HG02938 (cell line): ENCODE results near the gene GLIPR2.
"Not testable (repeated sequence)": the region's sequence is repeated elsewhere in the genome, so short reads cannot be mapped to it uniquely, and the experiment has no call there.

Experiments used
- ATAC-seq: cut with Tn5 transposase; IDR thresholded peaks from one replicate; pipeline ENCODE4 v1.9.1; 2021; ENCODE audit warnings: mild to moderate bottlenecking, moderate library complexity; ENCODE audit not compliant: unreplicated experiment

Gene GLIPR2

DNA sequence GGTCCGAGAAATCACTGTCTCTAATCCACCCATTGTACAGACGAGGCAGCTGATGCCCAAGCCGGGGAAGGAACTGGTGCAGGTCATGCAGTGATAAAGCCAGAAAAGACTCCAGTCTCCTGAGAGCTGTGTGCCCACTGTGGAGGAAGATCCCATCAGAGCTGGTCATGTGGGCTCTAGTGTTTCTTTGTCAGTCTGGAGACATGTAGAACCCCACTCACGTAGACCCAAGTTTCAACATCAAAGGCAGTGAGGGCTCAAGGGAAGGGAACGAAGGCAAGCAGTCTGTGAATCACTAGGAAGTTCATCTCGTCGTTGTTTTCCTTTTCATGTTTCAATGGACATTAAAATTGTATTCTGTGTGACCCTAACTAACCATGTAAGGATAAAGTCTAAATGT is 14.6 kb upstream of the GLIPR2 start:
- no peak for ATAC-seq

DNA sequence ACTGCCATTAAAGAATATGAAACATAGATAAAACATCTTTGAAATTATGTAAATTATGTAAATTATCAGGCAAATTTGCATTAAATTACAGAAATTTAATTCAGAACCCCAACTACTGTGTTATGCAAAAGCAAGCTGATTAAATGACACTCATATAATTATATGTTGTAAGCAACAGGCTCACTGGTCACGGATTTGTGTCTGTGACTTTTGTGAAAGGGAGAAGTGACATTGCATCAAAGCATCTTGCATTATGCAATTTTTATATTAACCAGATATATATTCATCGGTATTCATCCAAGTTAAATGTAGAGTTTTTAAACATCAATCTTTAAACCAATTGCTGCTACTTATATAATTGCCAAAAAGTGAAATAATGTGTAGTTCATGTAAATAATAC is 13.0 kb upstream of the GLIPR2 start:
- ATAC-seq: no peak

DNA sequence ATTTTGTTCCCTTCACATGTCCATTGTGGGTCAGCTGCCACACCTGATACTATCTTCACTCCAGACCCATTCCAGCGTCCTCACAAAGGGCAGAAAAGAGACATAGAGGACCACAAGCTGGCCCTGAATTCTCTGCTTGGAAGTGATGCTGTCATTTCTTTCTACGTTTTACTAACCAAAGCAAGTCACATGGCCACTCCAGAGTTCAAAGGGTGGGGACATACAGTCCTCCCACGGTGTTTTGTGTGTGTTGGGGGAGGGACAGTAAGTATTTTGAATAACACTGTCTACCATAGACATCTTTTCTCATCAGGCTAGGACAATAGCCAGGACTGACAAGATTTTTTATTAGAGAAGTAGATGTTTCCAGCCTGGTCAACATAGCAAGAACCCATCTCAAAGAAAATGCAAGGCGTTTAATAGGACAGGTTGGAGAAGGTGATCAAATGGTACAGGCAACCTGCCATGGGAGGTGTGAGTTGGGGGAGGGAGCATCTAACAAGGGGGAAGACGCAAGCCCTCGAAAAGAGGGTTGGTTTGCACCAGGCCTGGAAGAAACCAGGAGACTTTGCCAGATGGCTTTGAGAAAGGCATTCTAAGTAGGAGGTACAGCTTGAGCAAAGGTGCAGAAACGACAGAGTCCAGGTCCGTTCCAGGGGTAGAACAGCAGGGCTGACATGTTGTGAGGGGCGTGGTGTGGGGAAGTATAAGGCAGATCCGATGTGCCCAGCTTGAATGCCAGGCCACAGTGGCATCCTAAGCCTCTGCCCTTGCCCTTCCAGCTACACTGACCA is 11.3 kb upstream of the GLIPR2 start:
- ATAC-seq: no peak

DNA sequence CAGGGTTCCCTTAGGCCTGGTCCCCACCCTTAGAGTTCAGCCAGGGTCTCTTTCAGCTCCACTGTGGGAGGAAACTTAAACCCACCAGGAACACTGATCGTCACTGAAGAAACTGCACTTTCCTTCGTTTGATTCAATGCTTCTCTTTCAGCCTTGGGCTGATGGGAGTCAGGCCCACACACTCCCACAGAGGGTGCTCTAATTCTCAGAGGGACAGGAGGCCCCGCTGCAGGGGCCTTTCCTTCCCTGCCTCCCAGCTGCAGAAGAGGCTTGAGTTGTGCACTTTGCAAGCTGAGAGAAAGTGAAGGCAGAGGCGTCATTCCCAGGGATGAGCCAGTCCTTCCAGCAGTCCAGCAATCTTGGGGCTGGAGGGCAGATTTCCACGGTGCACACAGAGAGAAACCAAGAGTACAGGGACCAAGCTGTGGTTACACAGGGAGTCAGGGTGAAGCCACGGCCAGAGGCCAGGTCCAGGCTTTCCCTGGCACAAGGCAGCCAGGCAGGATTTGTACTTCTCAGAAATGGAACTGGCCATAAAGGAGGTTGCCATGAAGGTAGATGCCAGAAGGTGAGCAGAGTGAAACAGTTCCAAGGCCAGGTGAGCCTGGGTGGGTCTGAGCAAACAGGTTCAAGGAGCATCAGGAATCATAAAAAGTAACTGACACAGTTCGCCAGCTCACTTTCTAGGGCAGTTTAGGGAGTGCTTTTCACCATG is 10.4 kb upstream of the GLIPR2 start:
- ATAC-seq: no peak

DNA sequence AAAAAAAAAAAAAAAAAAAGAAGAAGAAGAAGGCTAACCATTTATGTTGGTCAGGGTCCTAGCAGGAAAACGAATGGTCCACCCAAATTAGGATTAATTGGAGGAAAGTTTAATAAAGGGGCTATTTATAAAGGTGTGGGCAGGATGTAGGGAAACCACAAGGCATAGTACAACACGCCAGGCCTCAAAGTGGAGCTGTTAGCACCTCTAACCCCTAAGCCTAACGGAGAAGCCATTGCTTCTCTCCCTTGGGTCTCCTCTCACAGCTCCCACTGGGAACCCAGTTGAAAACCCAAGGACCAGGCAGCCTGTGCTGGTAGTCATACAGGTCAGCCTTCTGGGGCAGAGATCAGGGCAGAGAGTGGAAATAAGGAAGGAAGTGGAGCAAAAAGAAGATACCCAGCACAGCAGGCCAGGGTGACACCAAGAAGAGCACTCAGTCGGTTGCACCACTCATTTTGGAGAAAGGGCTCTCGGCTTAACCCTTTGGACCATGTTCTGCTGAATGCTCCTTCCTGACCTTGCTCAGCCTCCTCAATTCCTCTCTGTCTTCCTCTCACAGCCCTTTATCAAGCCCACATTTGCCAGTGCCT is 8.8 kb upstream of the GLIPR2 start:
- ATAC-seq: no peak

DNA sequence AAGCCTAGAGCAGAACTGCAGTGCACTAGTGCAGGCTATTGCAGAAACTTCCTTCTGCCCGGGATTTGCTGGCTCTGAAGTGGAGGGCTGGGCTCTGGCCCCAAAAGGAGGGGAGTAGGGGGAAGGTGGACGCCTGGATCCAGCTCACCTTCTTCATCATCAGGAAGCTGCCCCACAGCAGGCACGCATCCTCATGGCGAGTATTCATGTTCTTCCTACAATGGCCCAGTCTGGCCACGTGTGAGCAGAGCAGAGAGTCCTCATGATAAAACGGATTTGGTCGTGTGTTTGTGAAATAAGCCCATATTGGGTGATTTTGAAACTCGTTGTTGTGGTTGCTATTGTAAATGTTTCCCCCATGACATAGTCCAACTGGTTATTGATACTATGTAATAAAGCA is 8.2 kb upstream of the GLIPR2 start:
- no peak for ATAC-seq

DNA sequence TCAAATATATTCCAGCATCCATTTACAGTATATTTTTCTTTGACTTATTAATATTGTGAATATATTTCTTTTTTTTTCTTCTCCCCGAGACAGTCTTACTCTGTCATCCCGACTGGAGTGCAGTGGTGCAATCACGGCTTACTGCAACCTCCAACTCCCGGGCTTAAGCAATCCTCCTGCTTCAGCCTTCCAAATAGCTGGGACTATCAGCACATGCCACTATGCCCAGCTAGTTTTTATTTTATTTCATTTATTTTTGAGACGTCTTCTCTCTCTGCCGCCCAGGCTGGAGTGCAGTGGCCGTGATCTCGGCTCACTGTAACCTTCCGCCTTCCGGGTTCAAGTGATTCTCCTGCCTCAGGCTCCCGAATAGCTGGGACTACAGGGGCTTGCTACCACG is 7.4 kb upstream of the GLIPR2 start:
- ATAC-seq: no peak

DNA sequence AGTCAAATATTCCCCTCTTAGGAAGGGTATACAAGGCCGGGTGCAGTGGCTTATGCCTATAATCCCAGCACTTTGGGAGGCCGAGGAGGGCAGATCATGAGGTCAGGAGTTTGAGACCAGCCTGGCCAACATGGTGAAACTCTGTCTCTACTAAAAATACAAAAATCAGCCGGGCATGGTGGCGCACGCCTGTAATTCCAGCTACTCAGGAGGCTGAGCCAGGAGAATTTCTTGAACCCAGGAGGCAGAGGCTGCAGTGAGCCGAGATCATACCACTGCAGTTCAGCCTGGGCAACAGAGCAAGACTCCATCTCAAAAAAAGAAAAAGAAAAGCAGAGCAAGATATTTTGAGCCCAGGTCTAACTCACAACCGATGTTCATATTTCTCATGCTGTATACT is 4.9 kb upstream of the GLIPR2 start:
- not testable (repeated sequence) for ATAC-seq

DNA sequence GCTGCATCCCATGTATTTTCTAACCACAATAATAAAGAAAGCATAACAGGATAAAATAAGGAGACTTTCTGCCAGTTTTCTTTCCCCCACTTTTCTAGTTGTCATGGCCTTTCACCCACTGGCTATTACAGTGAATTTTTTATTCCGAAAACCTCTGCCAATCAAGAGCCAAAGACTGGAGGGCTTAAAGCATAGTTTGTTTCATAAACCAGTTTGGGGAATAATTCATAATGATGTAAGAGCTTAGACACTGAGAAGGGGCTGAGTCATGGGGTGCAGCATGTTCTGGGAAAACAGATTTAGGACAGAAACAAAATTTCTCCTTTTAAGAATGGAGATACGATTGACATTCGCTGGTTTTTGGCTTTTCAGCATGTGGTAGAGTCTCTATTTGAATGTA is 4.4 kb upstream of the GLIPR2 start:
- ATAC-seq: no peak

DNA sequence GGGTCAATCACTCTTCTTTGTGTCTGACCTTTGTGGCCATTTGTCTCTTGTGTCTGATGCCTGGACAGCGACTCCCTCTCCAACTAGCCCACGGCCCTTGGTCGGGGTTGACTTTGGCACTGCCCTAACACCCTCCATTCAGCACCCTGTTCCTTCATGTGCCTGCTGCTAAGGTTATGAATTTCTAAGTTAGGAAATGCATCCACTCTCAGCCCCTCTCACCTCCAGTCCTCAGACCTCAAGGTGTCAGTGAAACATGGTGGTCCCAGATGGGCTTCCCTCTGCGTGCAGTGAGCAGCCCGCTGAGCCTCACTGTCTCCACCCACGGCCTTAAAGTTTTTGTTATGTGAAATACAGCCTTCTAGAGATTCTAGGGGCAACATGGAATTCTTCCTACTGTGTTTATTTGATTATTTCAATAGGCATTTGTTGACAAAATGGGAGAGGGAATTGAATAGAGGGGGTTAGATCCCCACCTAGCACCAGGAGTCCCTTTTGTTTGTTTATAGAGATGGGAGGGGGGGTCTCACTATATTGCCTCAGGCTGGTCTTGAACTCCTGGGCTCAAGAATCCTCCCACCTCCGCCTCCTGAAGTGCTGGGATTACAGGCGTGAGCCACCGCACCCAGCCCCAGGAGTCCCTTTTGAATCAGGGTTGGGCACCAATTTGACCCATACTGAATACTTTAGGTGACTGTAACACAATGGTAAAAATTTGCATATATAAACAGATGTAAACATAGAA is 1.6 kb upstream of the GLIPR2 start:
- ATAC-seq: no peak

DNA sequence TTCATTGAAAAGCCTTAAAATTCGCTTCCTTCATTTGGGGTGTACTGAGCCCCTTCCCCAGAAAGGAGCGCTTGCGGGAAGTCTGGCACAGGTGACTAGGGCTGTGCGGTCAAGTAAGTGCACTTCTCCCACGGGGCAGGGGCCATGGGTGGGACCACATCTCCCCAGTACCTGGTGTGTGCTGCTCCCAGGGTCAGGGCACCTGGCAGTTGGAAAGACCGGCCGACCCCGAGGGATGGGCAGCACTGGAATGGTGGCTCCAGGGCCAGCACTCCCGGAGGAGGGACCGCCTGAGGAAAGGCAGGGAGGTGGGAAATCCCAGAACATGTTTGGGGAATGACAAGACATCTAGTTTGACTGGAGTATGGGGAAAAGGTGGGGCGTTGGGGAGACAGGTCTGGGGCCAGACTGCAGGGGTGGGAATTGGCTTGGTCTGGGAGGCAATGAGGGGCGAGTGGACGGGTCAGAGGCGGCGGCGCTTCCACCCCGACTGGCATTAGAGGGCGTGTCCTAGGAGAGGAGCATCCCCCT is 727 bp upstream of the GLIPR2 start:
- ATAC-seq: no peak

DNA sequence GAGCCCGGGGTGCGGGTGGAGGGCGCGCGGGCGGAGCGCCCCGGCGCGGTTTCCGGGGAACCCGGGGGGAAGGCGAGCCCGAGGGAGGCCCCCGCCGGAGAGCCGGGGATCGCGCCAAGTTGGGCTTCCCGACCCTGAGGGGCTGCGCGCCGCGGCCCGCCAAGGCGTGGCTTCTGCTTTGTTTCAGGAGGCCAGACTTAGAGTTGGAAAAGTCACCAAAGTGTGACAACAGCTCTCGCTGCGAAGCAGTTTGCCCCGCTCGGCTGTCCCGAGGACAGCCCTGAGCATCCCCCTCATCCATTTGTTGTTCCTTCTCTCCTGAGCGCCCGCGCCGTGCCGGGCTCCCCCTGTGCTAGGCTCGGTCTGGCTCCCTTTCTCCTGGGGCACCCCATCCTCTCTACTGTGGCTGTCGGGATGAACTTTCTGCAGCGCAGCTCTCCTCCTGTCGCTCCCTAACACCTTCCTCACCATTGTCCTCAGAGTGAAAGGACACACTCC is 410 bp downstream of the GLIPR2 start:
- peak; percentile 19 for ATAC-seq

DNA sequence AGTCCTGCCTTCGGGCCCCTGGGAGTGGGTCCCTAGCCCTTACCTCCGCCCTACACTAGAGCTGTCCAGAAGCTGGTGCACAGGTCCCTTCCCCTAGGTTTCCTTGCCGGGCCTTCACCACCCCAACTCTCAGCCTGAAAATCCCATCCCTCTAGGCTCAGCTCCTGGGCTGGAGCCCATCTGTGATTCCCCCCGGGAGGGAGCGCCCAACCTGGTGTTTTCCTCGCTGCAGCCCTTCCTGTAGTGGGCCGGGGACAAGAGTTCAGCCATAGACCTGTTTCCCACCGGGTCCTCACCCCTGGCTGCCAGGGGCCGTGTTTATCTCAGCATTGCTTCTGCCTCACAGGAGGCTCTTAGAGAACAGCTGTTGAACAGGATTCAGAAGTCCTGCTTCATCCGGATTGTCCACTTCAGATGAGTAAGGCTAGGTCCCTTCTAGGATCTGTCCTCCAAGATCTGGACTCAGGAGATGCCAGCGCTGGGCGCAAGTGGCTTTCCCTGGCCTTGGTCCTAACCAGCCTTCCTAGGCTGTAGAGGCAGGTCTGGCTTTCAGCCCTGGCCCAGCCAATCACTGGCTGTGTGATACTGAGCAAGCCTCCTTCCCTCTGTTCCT is 965 bp downstream of the GLIPR2 start:
- ATAC-seq: peak; percentile 12

DNA sequence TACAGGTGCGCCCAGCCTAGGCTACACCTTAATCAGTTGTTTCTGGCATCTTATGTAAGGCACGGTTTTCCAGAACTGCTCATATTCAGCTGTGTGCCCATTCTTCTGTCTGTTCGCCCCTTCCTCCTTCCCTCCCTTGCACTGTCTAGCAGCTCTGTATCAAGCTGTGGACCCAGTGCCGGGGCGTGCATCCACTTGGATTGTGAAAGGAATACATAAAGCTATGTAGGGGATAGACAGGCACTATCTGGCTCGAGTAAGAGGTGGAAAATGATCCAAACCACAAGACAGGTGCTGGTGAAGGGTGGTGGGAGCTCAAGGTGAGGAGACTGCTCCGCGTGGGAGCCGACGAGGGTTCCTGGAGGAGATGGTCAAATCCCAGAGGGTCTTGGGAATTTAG is 2.0 kb downstream of the GLIPR2 start:
- no peak for ATAC-seq

DNA sequence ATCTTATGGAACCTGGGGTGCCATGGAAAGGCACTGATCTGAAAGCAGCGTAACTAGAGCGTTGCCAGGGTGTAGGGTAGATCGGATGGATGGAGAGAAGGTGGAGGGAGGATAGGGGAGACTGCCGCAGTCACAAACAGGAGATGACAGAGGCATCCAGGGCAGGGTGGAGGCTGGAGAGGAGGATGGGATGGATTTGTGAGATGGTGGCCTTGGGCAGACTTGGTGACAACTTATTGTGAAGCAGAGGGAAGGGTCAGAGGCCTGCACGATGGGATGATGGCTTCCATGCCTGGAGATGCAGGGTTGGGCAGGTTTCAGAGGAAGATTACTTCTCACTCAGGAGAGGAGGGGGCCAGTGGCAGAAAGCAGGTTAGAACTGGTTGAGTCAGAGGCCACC is 2.4 kb downstream of the GLIPR2 start:
- ATAC-seq: no peak

DNA sequence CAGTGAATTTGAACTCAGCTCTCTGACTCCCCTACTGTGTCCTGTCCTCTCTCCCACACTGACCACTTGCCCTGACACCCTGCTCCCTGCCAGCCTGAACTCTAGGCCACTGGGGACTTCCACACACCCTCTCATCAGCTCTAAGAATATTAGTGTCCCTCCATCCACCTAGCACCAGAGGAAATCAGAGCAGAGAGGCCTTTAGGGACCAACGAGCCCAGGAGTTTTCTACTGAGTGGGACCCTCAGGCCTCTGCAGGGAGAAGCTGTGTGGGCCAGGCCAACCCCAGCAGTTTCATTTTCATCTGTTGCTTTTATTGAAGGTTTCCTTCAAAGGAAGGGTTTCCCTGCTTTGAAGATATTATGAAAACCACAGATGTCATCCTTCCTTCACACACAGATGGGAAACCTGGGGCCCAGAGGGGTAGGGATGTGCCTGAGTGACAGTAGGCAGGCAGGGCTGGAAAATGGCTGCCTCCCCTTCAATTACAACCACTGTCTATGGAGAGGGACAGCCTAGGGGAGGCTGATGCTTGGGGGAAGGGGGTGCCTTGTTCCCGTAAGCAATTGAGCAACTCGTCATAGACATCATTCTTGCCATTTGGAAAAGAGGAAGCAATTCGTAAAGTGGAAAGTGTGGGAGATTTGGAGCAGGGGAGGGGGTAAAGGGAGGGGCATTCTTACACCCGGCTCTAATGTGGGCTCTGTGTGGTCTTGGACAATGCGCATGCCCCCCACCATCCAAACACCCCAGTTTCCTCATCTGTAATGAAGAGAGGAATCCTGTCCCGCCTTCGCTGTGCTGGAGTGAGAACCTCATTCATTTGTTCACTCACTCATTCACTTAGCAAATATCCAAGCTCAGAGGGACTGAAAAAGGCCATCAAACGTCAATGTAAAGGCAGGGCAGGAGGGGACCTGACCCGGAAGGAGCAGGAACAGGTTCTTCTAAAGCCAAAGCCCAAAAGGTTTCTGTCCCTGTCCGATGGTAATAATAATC is 3.9 kb downstream of the GLIPR2 start:
- ATAC-seq: no peak

DNA sequence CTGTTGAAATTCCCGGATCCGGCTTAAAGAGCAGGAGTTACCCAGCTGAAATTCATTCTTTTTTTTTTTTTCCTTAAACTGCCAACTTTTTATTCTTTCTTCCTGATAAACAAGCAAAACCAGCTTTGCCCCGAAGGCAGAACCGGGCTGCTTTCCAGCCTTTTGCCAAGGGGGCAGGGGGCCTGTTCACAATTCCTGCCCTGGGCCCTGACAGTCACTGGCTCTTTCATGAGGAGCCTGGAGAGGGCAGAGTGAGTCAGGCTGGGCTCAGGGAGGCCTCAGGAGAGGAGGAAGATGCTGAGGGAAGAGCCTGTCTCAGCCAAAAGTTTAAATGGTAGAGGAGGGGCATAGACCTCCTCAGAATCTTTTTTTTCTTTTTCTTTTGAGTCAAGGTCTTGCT is 4.8 kb downstream of the GLIPR2 start:
- no peak for ATAC-seq

DNA sequence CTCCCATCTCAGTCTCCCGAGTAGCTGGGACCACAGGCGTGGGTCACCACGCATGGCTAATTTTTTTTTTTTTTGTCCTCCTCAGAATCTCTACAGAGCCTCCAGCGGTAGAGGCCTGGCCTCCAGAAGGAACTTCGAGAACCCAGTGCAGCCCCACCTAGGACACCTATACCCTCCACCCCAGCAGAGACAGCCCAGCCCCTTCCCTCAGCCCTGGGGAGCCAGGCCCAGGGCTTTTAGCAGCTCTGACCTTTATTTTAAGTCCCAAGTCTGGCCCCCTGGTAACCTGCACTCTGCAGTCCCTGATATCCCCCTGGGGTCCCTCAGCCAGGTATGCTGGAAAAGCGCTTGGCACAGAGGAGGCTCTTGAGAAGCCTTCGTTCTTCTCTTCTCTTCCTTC is 5.2 kb downstream of the GLIPR2 start:
- ATAC-seq: no peak

DNA sequence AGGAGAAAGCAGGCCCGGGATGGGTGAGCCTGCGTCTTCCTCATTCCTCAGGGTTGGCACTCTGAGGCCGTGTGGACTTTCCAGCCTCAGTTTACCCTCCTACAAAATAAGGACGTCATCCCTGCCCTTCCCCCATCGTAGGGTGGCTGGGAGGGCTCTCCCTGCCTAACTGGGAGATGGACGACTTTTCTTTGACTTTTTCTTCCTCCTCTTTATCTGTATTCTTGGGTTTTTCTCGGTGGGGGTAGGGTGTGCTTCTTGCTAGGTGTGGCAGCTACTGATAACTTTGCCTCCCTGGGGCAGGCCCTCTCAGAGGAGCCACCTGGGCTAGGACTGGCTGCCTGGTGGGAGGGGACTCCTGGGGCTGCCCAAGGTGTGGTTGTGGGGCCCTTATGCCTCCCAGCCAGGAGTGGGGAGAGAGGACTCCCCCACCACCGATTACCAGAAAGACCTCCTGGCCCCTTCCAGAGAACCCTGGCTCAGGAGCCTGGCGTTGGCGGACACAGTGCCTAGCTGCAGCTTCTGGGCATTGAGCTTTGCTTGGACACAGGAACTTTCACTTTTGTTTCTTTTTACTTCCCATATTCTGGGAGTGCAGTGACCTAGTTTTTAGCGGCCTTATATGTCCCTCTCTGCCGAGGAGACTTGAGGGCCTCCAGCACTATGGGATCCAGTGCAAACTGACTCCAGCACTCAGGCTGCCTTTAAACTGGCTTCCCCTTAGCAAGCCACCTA is 6.1 kb downstream of the GLIPR2 start:
- no peak for ATAC-seq
